HG03558 (cell line): ENCODE results near the gene SIRT6.
"Not testable (repeated sequence)": the region's sequence is repeated elsewhere in the genome, so short reads cannot be mapped to it uniquely, and the experiment has no call there.

Experiments
- ATAC-seq: cut with Tn5 transposase; IDR thresholded peaks from one replicate; pipeline ENCODE4 v1.9.1; 2021; ENCODE audit warnings: moderate number of reproducible peaks; ENCODE audit not compliant: unreplicated experiment; ENCODE audit errors: extremely low read depth

Gene SIRT6

GRCh38 chr19:4177146-4177545, 5.2 kb downstream of the SIRT6 start:
- no peak for ATAC-seq

DNA sequence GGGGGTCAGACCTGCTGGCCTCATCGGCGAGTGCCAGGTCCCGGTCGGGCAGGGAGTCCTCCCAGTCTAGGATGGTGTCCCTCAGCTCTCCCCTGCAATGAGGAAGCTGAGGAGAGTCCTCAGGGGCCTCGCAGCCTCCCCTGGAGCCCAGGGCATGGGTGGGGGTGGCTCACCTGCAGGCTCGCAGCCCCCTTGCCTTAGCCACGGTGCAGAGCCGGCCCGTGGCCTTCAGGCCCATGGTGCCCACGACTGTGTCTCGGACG, 6.8 kb downstream of the SIRT6 start:
- no peak for ATAC-seq

GRCh38 chr19:4174895-4175668, 7.3 kb downstream of the SIRT6 start:
- no peak for ATAC-seq

GRCh38 chr19:4174213-4174894, 8.0 kb downstream of the SIRT6 start:
- no peak for ATAC-seq

DNA sequence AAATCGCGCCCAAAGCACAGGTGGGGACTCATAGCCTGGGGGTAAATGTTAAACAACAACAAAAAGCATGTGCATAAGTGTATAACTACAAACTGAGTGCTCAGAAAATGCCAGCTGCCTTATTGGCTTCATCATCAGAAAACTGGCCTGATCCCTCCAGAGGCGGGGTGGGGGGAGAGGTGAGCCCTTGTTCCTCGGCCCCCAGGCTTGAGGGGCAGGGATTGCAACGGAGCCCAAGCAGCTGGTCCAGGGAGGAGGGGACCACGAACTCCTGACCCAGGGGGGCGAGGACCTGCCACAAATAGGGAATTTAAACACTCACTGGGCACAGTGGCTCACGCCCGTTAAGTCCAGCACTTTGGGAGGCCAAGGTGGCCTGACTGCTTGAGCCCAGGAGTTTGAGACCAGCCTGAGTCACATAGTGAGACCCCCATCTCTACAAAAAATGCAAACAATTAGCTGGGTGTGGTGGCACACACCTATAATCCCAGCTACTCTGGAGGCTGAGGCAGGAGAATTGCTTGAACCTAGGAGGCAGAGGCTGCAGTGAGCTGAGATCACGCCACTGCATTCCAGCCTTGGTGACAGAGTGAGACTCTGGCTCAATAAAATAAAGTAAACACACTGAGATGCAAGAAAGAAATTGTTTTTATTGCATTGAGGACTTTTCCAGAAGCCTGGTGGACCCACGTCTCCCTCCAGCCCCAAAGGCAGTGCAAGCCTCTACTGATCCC, 8.7 kb downstream of the SIRT6 start:
- ATAC-seq: no peak

DNA sequence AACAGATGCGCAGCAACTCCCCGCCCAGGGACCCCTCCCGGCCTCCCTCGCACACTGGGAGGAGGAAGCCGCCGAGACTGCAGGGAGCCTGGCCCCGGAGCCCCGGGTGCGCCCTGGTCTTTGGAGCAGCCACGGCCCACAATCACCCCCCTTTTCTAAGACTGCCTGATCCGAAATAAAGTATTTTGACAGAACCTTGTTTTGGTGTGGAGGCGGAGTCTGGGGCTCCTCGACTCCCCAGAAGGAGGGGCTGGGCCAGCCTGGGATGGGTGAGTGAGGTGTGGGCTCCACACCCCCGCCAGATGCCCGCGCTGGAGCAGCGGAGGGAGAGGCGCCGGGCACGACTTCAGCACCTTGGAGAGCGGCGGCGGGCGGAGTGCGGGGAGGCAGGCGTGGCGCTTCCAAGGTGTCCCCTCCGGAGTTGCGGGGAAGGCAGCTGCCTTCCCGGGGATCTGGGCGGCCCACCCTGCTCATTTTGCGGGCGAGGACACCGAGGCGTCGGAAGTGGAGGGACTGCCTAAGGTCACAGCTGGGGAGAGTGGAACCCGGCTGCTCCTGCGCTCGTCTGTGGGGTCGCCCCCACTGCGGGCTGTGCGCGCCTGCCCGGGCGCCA, 9.4 kb downstream of the SIRT6 start:
- no peak for ATAC-seq

- no peak for ATAC-seq
These were observed 10.7 kb downstream of the SIRT6 start for GRCh38 chr19:4171676-4172075.

GRCh38 chr19:4164262-4164661, 18.1 kb downstream of the SIRT6 start:
- no peak for ATAC-seq

GRCh38 chr19:4161415-4162077, 20.8 kb downstream of the SIRT6 start:
- no peak for ATAC-seq

- ATAC-seq: not testable (repeated sequence)
These were observed 24.4 kb downstream of the SIRT6 start for GRCh38 chr19:4157971-4158370.

DNA sequence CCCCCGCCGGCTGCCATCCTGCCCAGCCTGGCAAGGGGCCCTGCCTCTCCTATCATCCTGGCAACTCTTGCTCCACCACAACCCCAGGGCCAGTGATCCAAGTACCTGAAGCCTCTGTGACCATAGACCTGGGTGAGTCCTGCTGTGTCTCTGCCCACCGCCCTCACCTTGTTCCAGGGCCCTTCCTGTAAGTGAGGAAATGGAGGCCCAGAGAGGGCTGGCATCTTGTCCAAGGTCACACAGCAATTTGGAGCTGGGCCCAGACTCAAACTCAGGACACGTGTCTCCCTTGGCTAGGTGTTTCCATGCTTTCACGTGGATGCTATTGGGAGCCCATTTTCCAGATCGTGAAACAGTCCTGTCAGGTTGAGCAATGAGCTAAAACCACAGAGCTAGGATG, 25.2 kb downstream of the SIRT6 start:
- ATAC-seq: no peak

GRCh38 chr19:4154571-4155312, 27.6 kb downstream of the SIRT6 start:
- no peak for ATAC-seq

DNA sequence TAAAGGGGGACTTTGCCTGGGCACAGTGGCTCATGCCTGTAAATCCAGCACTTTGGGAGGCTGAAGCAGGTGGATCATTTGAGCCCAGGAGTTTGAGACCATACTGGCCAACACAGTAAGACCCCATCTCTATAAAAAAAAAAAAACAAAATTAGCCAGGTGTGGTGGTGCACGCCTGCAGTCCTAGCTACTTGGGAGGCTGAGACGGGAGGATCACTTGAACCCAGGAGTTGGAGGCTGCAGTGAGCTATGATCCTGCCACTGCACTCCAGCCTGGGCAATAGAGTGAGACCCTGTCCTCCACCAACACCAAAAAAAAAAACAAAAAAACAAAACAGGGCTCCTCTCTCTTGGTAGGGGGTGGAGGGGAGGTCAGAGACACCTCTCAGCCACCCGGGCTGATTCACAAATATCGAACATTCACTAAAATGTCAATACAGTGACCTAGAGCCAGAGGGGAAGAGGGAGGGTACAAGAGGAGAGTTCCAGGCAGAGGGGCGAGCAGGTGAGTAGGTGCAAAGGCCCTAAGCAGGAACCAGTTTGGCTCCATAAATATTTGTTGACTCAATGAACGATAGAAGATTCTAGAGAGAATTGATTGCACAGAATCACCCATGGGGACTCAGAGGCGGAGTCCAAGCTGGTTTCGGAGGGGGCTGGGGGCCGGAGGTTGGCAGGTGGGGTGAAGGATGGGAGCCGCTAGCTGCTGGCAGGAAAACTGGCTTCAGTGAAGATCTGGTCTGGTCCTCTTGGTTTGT, 29.9 kb downstream of the SIRT6 start:
- ATAC-seq: no peak

DNA sequence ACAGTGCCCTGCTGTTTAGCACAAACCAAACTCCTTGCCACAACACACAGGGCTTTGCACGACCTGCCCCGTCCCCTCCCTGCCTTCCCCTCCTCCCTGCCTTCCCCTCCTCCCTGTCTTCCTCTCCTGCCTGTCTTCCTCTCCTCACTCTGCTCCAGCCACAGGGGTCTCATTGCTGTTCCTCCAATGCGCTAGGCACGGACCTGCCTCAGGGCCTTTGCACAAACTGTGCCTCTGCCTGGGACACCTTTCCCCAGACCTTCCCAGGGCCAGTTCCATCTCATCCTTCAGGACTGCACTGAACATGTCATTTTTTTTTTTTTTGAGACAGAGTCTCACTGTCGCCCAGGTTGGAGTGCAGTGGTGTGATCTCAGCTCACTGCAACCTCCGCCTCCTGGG, 30.7 kb downstream of the SIRT6 start:
- no peak for ATAC-seq

GRCh38 chr19:4149518-4150288, 32.7 kb downstream of the SIRT6 start:
- ATAC-seq: no peak

- ATAC-seq: no peak
These were observed 37.6 kb downstream of the SIRT6 start for GRCh38 chr19:4144666-4145249.

DNA sequence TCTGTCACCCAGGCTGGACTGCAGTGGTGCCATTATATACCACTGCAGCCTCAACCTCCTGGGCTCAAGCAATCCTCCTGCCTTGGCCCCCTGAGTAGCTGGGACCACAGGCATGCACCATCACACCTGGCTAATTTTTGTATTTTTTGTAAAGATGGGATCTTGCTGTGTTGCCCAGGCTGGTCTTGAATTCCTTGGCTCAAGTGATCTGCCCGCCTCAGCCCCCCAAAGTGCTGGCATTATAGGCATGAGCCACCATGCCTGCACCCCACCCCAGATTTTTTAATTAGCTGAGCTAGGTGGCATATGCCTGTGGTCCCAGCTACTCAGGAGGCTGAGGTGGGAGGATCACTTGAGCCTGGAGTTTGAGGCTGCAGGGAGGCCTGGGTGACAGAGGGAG, 39.4 kb downstream of the SIRT6 start:
- ATAC-seq: not testable (repeated sequence)

DNA sequence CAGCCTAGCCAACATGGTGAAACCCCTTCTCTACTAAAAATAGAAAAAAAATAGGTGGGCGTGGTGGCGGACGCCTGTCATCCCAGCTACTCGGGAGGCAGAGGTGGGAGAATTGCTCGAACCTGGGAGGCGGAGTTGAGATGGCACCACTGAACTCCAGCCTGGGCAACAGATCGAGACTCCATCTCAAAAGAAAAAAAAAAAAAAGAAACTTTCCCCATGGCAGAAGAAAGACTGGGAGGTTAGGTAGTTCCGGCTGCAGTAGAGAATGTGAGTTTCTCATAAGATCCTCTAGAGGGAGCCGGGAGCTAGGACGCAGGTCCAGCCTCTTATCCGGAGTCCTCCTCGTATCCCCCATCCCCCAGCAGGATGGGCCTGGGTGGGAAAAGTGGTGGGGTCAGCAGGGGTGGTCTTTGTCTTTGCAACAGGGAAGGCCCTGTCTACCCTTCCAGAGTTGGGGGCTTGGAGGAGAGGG, 42.1 kb downstream of the SIRT6 start:
- no peak for ATAC-seq
